Activated naive CD8-positive, alpha-beta T cell treated with anti-CD3 and anti-CD28 coated beads for 36 hours (primary cell): ENCODE measurements around the gene NSUN6. TPM values are rescaled to one million over a fixed set of nuclear protein-coding genes. Genes with fewer than 3 reads are reported as not detected.

Experiments
- total RNA-seq, 2 experiments: library from RNA; stranded (reverse); gene quantifications; one replicate each; pipeline ENCODE4 v1.2.3, GENCODE V29; 2021

The NSUN6 gene
- total RNA-seq, 2 experiments from 2014 or later: 13.0 to 15.5 TPM

Other genes with a start within 250 kb of the NSUN6 start
- gene ARL5B, start 7.8 kb upstream of the NSUN6 start, total RNA-seq: 10 to 100 TPM; 12.9 TPM